ENCODE measurements around the gene RAB22A.
"Not testable (repeated sequence)": the region's sequence is repeated elsewhere in the genome, so short reads cannot be mapped to it uniquely, and the experiment has no call there.

The RAB22A gene

DNA sequence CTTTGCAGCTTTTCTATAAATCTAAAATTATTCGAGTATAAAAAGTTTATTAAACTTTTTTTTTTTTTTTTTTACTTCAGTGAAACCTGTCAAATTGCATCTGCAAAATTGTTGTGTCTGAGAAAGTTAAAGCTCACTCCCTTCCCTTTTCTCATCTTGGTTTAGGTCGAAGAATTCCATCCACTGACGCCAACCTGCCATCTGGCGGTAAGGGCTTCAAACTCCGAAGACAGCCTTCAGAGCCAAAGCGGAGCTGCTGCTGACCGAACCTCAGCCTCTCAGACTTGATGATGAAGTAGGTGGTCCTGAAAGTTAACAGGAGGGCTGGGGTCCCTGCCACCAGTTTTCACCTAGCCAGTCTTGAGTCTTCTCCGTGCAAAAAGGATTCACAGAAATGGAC lies 49.9 kb downstream of the RAB22A start:
- no peak overlapping the region for H3K4me3 Mint-ChIP-seq
- H3K27ac Mint-ChIP-seq = no peak overlapping the region
- H3K9me3 Mint-ChIP-seq = no peaks in the 10 kb centered on the region
- H3K36me3 Mint-ChIP-seq = peaks cover 65% of the 10 kb centered on the region
- no peaks in the 10 kb centered on the region for H3K27me3 Mint-ChIP-seq
- no peaks in the 10 kb centered on the region for H3K4me1 Mint-ChIP-seq
- ATAC-seq = no peak

DNA sequence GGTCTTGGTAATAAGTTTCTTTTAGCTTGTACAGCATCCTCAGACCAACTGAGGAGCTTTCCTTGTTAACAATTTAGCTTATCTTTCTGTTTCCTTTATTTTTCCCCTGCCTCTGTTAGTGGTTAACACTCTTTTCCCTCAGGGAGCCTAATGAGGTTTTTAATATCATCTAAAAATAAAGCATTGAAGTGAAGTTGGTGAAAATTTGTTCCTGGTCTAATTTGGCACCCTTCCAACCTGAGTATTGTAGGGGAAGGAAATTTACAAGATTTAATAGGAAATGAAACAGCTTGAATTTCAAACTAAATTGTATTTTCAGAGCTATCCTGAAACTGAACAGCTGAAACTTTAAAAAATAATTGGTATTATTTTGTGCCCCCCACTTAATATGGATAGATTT lies 51.4 kb downstream of the RAB22A start:
- Mint-ChIP-seq H3K4me1 (no peaks in the 10 kb centered on the region), H3K27me3 (no peaks in the 10 kb centered on the region), H3K27ac (no peak overlapping the region), H3K36me3 (peaks cover 62% of the 10 kb centered on the region), H3K4me3 (no peak overlapping the region), H3K9me3 (no peaks in the 10 kb centered on the region)
- ATAC-seq = no peak

DNA sequence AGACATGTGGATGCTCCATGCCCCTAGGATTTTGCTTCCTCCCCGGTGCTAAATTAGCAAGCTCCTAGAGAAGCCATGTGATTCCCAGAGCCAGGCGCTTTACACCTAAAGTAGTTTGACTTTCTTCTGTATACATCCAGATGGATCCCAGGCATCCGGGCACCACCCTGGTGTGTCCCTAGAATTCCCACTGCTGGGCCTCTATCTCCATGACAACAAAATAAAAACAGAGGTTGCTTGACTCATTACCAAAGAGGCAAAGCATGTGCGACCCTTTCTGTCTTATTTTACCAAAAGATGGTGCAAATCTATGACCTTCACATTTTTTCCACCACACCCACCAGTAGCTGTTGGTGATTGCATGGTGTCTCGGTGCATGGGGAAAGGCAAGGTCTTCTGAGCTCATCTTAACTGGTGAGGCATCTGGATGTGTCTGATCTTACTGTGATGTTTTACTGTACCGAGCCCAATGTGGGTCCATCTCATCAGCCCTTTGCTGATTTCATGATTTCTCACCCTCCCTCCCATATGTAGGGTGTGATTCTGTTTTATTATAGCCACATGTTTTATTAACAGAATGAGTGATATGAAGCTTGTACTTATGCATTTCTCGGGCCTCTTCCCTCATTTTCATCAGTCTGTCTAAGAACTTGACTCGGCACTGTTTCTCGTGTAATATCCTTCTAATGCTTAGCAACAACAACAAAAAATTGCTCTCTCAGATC lies 52.1 kb downstream of the RAB22A start:
- Mint-ChIP-seq H3K27me3 (no peaks in the 10 kb centered on the region), H3K36me3 (peaks cover 65% of the 10 kb centered on the region), H3K9me3 (no peaks in the 10 kb centered on the region), H3K27ac (no peak overlapping the region), H3K4me3 (no peak overlapping the region), H3K4me1 (no peaks in the 10 kb centered on the region)
- ATAC-seq = no peak

DNA sequence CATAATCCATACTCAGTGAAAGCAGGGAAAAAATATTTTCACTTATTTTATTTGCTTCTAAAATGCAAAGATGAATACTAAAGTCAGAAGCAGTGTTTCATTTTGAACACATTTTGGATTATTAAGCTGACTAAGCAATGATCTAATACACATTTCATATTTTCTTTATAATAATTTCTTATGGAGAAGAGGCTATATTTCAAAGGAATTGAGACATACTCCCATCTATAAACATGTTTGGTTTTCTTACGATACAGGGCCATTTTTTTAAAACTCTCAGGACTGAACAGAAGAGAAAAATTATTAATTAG lies 52.6 kb downstream of the RAB22A start:
- ATAC-seq = no peak
- H3K4me1 Mint-ChIP-seq = no peaks in the 10 kb centered on the region
- H3K9me3 Mint-ChIP-seq = no peaks in the 10 kb centered on the region
- H3K27me3 Mint-ChIP-seq = no peaks in the 10 kb centered on the region
- H3K27ac Mint-ChIP-seq = no peak overlapping the region
- no peak overlapping the region for H3K4me3 Mint-ChIP-seq
- peaks cover 60% of the 10 kb centered on the region for H3K36me3 Mint-ChIP-seq

DNA sequence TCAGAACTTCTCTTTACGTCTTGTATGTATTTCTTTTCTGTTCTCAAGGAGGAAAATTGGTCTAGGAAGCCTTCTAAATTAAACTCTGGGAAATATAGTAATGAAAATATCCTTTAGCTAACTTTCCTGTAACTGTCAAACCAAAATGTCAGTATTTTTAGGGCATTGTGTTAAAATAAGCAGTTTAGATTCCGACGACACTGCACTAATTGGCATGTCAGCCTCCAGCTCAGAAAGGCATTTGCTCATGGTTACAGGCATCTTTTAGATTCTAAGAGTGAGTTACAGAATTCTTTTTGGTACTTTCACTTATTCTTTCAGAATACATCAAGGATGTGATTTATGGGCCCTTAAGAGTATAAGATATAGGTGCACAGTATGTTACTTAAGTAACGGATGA lies 53.5 kb downstream of the RAB22A start:
- peaks cover 52% of the 10 kb centered on the region for H3K36me3 Mint-ChIP-seq
- no peak for ATAC-seq
- H3K9me3 Mint-ChIP-seq = no peaks in the 10 kb centered on the region
- H3K27me3 Mint-ChIP-seq = no peaks in the 10 kb centered on the region
- no peak overlapping the region for H3K27ac Mint-ChIP-seq
- H3K4me1 Mint-ChIP-seq = no peaks in the 10 kb centered on the region
- H3K4me3 Mint-ChIP-seq = no peak overlapping the region

DNA sequence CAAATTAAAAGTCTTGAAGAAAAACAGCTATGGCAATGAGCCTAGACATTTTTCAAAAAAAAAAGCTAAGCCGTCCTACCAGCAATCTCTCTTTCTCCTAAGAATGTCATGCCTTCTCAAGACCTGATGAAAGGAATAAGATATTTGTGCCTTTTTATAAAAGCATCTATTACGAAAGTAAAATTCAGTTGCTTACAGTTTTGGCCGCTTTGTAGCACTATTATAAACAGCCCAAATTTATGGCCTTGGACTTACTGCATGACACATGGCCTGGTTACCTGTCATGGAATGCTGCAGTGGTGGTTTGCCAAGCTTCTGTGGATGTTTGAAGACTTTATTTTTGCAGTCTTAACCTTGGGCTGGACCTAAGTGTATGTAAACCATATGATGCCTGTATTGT lies 57.4 kb downstream of the RAB22A start:
- Mint-ChIP-seq H3K27ac (no peak overlapping the region), H3K4me3 (no peak overlapping the region), H3K4me1 (no peaks in the 10 kb centered on the region), H3K9me3 (no peaks in the 10 kb centered on the region), H3K36me3 (peaks cover 26% of the 10 kb centered on the region), H3K27me3 (no peaks in the 10 kb centered on the region)
- ATAC-seq = no peak

DNA sequence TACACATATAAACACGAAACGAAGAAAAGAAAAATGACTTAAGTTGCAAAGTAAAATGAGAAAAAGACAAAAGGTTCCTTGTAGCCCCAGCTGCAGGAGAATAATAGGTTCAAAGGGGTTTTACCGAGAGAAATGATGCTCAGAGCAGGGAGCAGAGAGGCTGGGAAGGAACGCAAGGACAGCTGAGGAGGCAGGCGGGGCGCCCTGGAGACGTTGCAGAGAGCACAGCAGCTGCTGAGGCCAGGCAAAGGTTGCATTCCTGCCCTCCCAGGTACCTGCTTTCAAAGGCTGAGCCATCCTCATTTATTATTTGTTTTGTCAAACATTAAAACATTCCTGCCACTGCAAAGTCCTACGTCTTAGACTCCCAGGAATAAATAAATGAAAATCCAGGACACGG lies 63.3 kb downstream of the RAB22A start:
- H3K9me3 Mint-ChIP-seq = no peaks in the 10 kb centered on the region
- no peak for ATAC-seq

DNA sequence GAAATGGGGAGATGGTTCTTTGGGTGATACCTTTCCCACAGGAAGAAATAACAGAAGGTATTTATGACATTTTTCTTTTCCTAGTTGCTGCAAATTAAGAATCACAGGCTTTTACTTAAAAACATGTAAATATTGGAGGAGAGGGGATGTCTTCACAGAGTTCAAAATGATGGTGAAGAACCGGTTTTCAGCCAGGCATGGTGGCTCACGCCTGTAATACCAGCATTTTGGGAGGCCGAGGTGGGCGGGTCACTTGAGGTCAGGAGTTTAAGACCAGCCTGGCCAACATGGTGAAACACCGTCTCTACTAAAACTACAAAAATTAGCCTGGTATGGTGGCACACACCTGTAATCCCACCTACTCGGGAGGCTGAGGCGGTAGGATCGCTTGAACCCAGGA lies 63.8 kb downstream of the RAB22A start:
- not testable (repeated sequence) for ATAC-seq, H3K4me1 Mint-ChIP-seq, H3K36me3 Mint-ChIP-seq, H3K27ac Mint-ChIP-seq, H3K4me3 Mint-ChIP-seq, H3K9me3 Mint-ChIP-seq
- peaks cover 24% of the 10 kb centered on the region for H3K27me3 Mint-ChIP-seq

More for the DNA sequence above, 63.3 kb downstream of the RAB22A start:
- peaks cover 10% of the 10 kb centered on the region for H3K4me1 Mint-ChIP-seq
- no peak overlapping the region for H3K27ac Mint-ChIP-seq
- H3K36me3 Mint-ChIP-seq = no peaks in the 10 kb centered on the region
- no peak overlapping the region for H3K4me3 Mint-ChIP-seq
- H3K27me3 Mint-ChIP-seq = peaks cover 19% of the 10 kb centered on the region

DNA sequence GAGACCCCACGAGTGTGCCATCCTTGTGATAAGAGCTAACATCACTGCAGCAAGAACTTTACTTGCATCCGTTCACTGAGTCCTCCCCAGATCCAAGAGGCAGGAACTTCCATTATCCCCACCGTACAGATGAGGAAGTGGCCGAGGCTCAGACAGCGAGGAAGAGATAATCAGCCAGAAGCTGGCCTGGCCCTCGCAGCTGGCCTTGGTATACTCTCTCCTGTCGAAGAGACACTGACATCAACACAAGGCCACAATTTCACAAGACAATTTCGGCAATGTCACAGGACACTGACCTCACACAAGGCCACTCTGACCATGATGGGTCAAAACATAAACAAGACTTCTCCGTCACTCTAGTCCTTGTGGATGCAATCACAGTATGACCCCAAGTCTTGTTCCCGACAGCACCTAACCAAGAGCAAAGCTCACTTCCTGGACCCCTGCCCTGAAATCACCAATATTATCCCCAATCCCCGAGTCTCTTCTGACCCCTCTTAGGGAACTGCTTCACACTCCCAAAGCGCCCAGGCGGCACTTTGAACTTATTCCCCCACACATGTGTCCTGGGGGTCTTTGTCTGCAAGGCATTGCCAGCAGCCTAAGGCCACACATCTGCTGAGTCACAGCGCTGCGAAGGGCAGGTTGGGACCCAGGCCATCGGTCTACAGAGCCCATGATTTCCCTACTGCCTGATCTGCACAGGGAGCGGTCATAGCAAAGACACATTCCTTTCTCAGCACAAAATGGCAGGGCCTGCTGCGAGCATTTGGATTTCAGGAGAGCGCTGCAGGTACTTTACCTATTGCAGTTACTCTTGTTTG lies 64.7 kb downstream of the RAB22A start:
- Mint-ChIP-seq H3K36me3 (no peaks in the 10 kb centered on the region), H3K4me1 (peaks cover 10% of the 10 kb centered on the region), H3K4me3 (no peak overlapping the region), H3K27ac (no peak overlapping the region), H3K27me3 (peaks cover 24% of the 10 kb centered on the region), H3K9me3 (no peaks in the 10 kb centered on the region)
- ATAC-seq = no peak

DNA sequence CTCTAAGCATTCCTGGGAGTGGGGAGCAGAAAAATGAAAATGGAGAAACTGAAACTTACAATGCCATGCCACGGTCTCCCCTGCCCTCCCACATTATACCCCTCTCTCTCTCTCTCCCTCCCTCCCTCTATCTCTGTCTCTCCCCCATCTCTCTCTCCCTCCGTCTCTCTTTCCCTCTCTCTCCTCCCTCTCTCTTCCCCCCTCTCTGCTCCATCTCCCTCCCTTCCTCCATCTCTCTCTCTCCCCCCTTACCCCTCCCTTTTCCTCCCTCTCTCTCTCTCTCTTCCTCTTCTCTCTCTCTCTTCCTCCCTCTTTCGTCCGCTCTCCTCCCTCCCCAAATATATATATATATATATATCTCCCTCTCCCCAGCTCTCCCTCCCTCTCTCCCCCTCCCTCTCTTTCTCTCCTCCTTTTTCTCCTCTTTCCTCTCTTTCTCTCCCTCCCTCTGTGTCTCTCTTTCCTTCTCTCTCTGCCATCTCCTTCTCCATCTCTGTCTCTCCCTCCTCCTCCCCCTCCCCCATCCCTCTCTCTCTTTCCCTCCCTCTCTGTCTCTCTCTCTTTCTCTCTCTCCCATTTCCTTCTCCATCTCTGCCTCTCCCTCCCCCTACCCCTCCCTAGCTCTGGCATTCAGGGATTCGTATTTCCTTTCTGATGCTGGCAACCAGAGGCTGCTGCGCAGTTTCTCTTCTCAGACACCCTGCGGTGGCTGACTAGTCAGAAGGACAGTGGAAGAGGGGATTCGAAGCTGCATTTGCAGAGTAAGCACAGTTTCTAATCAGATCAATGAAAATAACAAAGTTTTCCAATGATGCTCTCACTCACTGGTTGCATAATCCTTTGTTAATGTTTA lies 65.6 kb downstream of the RAB22A start:
- no peak overlapping the region for H3K27ac Mint-ChIP-seq
- H3K27me3 Mint-ChIP-seq = peaks cover 24% of the 10 kb centered on the region
- H3K4me3 Mint-ChIP-seq = no peak overlapping the region
- ATAC-seq = no peak
- H3K36me3 Mint-ChIP-seq = no peaks in the 10 kb centered on the region
- H3K4me1 Mint-ChIP-seq = peaks cover 10% of the 10 kb centered on the region
- H3K9me3 Mint-ChIP-seq = no peaks in the 10 kb centered on the region

DNA sequence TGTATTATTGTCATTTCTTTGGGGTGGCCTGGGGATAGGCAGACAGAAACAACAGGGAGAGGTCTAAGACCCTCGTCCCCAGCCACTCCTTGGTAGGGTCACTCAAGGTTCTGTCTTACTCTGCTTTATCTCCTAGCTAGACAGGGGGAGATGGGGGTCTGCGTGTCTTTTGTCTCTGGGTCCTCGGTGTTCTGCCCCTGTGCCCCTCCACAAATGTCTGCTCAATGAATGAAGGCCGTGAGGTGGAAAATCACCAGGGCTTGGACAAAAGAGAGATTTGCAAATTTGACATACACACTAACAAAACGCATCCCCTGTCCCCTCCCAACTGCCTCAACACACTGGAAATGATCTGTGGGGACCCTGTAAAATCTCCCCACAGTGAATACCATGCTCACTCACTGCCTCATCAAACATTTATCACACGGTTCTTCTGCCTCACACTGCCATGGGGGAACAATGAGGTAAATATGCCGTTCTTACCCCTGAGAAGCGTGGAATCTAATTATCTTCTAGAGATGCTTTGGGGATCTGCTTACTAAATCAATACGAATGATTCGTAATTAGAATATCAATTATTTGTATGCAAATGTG lies 66.3 kb downstream of the RAB22A start:
- Mint-ChIP-seq H3K9me3 (peaks cover 2% of the 10 kb centered on the region), H3K4me3 (no peak overlapping the region), H3K4me1 (peaks cover 10% of the 10 kb centered on the region), H3K27ac (no peak overlapping the region), H3K36me3 (peaks cover 3% of the 10 kb centered on the region), H3K27me3 (peaks cover 28% of the 10 kb centered on the region)
- ATAC-seq = no peak

DNA sequence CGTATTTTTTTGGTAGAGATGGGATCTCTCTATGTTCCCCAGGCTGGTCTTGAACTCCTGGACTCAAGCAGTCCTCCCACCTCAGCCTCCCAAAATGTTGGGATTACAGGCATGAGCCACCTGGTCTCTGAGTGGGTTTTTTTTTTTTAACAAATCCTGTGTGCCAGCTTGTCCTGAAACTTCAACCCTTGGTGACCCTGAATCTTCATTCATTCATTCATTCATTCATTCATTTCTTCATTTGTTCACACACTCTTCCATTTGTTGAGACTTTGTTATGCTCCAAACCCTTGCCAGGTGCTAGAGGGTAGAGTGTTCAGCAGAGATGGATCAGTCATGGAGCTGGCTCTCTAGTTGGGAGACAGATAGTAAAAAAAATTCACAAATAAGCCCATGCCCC lies 67.5 kb downstream of the RAB22A start:
- H3K36me3 Mint-ChIP-seq = peaks cover 6% of the 10 kb centered on the region
- no peak overlapping the region for H3K4me3 Mint-ChIP-seq
- ATAC-seq = no peak
- H3K27ac Mint-ChIP-seq = no peak overlapping the region
- peaks cover 10% of the 10 kb centered on the region for H3K4me1 Mint-ChIP-seq
- H3K27me3 Mint-ChIP-seq = peaks cover 40% of the 10 kb centered on the region
- H3K9me3 Mint-ChIP-seq = peaks cover 9% of the 10 kb centered on the region

DNA sequence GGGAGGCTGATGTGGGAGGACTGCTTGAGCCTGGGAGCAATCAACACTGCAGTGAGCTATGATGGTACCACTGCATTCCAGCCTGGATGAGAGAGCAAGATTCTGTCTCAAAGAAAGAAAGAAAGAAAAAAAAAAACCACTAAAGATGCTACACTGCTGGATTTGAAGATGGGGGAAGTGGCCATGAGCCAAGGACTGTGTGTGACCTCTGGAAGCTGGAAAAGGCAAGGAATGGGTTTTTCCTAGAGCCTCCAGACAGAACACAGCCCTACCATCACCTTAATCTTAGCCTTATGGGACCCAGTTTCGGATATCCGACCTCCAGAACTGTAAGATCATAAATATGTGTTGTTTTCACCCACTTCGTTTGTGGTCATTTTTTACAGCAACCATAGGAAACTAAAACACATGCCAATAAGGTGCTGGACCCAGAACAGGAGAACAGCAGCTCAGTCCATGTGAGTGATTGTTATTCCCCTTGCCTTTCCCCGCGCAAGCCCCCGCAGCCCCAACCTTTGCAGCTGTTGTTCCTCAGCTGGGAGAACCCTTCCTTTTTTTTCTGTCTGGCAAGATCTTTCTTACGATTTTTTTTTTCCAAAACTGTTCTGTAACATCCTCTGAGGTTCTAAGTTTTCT lies 68.4 kb downstream of the RAB22A start:
- H3K9me3 Mint-ChIP-seq = peaks cover 9% of the 10 kb centered on the region
- H3K27me3 Mint-ChIP-seq = peaks cover 49% of the 10 kb centered on the region
- peaks cover 6% of the 10 kb centered on the region for H3K36me3 Mint-ChIP-seq
- peaks cover 10% of the 10 kb centered on the region for H3K4me1 Mint-ChIP-seq
- no peak for ATAC-seq
- H3K27ac Mint-ChIP-seq = no peak overlapping the region
- no peak overlapping the region for H3K4me3 Mint-ChIP-seq

DNA sequence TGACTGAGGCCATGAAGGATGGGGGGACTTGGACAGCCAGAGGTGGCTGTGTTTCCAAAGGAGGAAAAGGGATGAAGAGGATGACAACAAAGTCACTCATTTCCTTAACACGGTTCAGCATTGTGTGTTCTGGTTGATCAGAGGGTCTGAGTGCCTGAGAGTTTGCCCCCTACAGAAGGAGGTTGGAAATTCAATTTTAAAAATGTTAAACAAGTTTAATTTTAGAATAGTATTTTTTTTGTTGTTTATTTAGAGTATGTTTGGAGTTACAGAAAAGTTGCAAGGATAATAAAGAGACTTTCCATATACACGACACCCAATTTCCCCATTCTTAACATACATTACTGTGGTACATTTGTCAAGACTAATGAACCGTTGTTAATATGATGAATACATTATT lies 69.2 kb downstream of the RAB22A start:
- no peak overlapping the region for H3K4me3 Mint-ChIP-seq
- H3K4me1 Mint-ChIP-seq = peaks cover 10% of the 10 kb centered on the region
- peaks cover 57% of the 10 kb centered on the region for H3K27me3 Mint-ChIP-seq
- peaks cover 6% of the 10 kb centered on the region for H3K36me3 Mint-ChIP-seq
- H3K9me3 Mint-ChIP-seq = peaks cover 9% of the 10 kb centered on the region
- H3K27ac Mint-ChIP-seq = no peak overlapping the region
- no peak for ATAC-seq

DNA sequence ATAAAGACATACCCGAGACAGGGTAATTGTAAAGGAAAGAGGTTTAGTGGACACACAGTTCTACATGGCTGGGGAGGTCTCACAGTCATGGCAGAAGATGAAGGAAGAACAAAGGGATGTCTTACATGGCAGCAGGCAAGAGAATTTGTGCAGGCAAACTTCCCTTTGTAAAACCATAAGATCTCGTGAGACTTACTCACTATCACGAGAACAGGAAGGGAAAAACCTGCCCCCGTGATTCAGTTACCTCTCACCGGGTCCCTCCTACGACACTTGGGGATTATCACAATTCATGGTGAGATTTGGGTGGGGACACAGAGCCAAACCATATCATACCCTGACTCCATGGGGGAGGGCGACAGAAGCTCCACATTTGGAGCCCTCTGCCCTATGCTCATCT lies 72.1 kb downstream of the RAB22A start:
- Mint-ChIP-seq H3K9me3 (peaks cover 9% of the 10 kb centered on the region), H3K27me3 (peaks cover 56% of the 10 kb centered on the region), H3K36me3 (peaks cover 6% of the 10 kb centered on the region), H3K4me3 (no peak overlapping the region), H3K4me1 (no peaks in the 10 kb centered on the region), H3K27ac (no peak overlapping the region)
- ATAC-seq = no peak
